Measurements from ENCODE around the gene OR1J1. TPM values are rescaled to one million over a fixed set of nuclear protein-coding genes. Genes with fewer than 3 reads are reported as not detected.

The OR1J1 gene
- total RNA-seq, 1 experiment from 2014 or later: not detected

- intact Hi-C loops (cut with micrococcal nuclease; ENCODE audit: unreplicated experiment): loop anchor here (10.0 kb wide), 1 partner anchor 363 kb away; the partner anchor contains the start of gene TTLL11
- no peak for ATAC-seq
- Histone ChIP-seq H3K27ac (ENCODE audit: low read length) (no peak overlapping the region), H3K36me3 (ENCODE audit: control insufficient read depth, insufficient read depth, low read length) (no peaks in the 10 kb centered on the region), H3K9me3 (ENCODE audit: control insufficient read depth, insufficient read depth, low read depth, low read length) (no peaks in the 10 kb centered on the region), H3K27me3 (ENCODE audit: control insufficient read depth, insufficient read depth, low read length) (0 out of 2 replicates have a peak, but pooled peaks cover 2% of the 10 kb centered on the region), H3K4me3 (ENCODE audit: low read depth in 2 of 2, low read length in 2 of 2) (no peak overlapping the region), H3K4me1 (ENCODE audit: control insufficient read depth, insufficient read depth, low read length) (no peaks in the 10 kb centered on the region)
- DNase-seq (ENCODE audit: low read depth, low spot score): no peak
- ChIA-PET POLR2A (no interaction called here), CTCF (no interaction called here)
- TF ChIP-seq CTCF (IDR thresholded peaks at IDR 0.05) (no peak), TCF7L2 (IDR thresholded peaks at IDR 0.05; ENCODE audit: low read depth, low read length) (no peak), REST (IDR thresholded peaks at IDR 0.05; ENCODE audit: insufficient read depth in 1 of 2, low read depth in 2 of 2, low read length in 1 of 2) (no peak), POLR2AphosphoS5 (IDR thresholded peaks at IDR 0.05; ENCODE audit: low read depth, low read length) (no peak), SIN3A (IDR thresholded peaks at IDR 0.05; ENCODE audit: borderline replicate concordance, insufficient read depth, low read depth, low read length) (no peak)
- in situ Hi-C loops (cut with HindIII; ENCODE audit: low pct_unique_long_range_greater_than_20kb, low sequenced_read_pairs): no loop called here
- BruUV-seq (replicated peaks): no TSS peak
Measured at GRCh38 chr9:122457787-122458186, 19.9 kb downstream of the OR1J1 start.

GRCh38 chr9:122456123-122456522 is 21.6 kb downstream of the OR1J1 start:
- no peak for DNase-seq (ENCODE audit: low read depth, low spot score)
- POLR2A ChIA-PET: no interaction called here
- TF ChIP-seq CTCF (IDR thresholded peaks at IDR 0.05) (no peak), SIN3A (IDR thresholded peaks at IDR 0.05; ENCODE audit: borderline replicate concordance, insufficient read depth, low read depth, low read length) (no peak), POLR2AphosphoS5 (IDR thresholded peaks at IDR 0.05; ENCODE audit: low read depth, low read length) (no peak), TCF7L2 (IDR thresholded peaks at IDR 0.05; ENCODE audit: low read depth, low read length) (no peak), REST (IDR thresholded peaks at IDR 0.05; ENCODE audit: insufficient read depth in 1 of 2, low read depth in 2 of 2, low read length in 1 of 2) (no peak)
- no peak overlapping the region for H3K27ac ChIP-seq (ENCODE audit: low read length)
- H3K27me3 ChIP-seq (ENCODE audit: control insufficient read depth, insufficient read depth, low read length): 0 out of 2 replicates have a peak, but pooled peaks cover 2% of the 10 kb centered on the region
- H3K4me3 ChIP-seq (ENCODE audit: low read depth in 2 of 2, low read length in 2 of 2): no peak overlapping the region
- no peak for ATAC-seq
- H3K4me1 ChIP-seq (ENCODE audit: control insufficient read depth, insufficient read depth, low read length): no peaks in the 10 kb centered on the region
- no TSS peak for BruUV-seq (replicated peaks)
- no peaks in the 10 kb centered on the region for H3K9me3 ChIP-seq (ENCODE audit: control insufficient read depth, insufficient read depth, low read depth, low read length)
- in situ Hi-C loops (cut with HindIII; ENCODE audit: low pct_unique_long_range_greater_than_20kb, low sequenced_read_pairs) (no loop called here), intact Hi-C loops (cut with micrococcal nuclease; ENCODE audit: unreplicated experiment) (loop anchor here (10.0 kb wide), 1 partner anchor 361 kb away; the partner anchor contains the start of gene TTLL11)
- H3K36me3 ChIP-seq (ENCODE audit: control insufficient read depth, insufficient read depth, low read length): no peaks in the 10 kb centered on the region
- CTCF ChIA-PET: no interaction called here
